Measurements from ENCODE around the gene CDYL2.

The CDYL2 gene

DNA sequence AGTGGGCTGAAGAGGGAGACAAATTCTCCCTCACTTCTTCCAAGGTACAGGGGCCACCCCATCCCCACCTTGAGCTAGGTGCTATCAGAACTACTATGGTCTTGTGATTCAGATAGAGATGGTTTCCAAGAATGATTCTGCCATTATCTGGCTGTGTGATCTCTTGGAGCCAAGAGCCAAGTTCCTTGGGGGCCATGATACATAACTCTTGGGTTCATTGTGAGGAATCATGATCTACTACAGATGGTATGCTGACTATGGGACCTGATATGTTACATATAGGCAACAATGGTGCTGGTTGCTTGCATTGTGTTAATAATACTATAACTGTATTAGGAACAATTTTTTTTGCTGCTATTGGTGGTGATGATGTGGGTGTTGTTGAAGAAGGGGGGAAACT, 217.9 kb downstream of the CDYL2 start:
- no peak for DNase-seq

GRCh38 chr16:80585764-80586163, 218.6 kb downstream of the CDYL2 start:
- DNase-seq, result no peak

GRCh38 chr16:80583466-80583865, 220.9 kb downstream of the CDYL2 start:
- no peak for DNase-seq

GRCh38 chr16:80580109-80580832, 224.1 kb downstream of the CDYL2 start:
- no peak for DNase-seq

GRCh38 chr16:80577485-80578280, 226.7 kb downstream of the CDYL2 start:
- DNase-seq, result no peak

GRCh38 chr16:80576343-80576912, 228.0 kb downstream of the CDYL2 start:
- DNase-seq, result no peak

- no peak for DNase-seq
Observed at GRCh38 chr16:80573700-80574120, 230.7 kb downstream of the CDYL2 start.

DNA sequence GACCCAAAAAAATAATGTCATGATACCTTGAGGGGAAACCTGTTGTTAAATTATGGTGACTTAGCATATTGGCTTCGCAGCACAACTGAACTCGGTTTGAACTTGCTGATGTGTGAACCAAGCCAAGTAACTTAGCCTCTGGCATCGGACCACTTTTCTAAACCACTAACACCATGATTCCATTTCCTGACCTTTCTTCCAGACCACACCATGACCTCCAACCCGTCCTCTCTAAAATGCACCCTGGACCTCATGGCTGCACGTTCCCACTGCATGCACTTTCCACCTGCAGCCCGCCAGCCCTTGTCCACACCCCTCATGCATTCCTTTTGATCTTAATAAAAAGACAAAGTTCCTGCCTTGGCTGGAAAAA, 234.3 kb downstream of the CDYL2 start:
- DNase-seq, result no peak

- DNase-seq, result no peak
Observed at GRCh38 chr16:80569440-80570105, 234.8 kb downstream of the CDYL2 start.

- no peak for DNase-seq
Observed at GRCh38 chr16:80564394-80564793, 240.0 kb downstream of the CDYL2 start.

DNA sequence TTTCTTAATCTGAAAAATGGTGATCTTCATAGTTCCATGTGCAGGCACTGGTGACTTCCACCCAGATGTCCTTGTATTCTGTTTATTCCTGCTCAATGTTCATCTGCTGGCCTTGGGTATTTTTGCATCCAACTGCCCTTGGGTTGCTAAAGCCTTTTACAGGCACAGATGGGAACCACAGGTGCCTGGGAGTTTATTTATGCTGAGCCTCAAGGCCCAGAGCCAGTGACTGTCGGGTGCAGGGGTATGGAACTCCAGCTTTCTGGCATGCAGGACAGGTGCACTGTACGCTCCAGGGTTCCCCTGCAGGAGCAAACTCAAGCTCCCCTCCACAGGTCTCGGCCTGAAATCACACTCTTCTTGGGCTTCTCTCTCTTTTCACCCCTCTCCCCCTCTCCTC, 241.3 kb downstream of the CDYL2 start:
- DNase-seq, result no peak

GRCh38 chr16:80559369-80559768, 245.0 kb downstream of the CDYL2 start:
- DNase-seq, result no peak

- DNase-seq, result no peak
Observed at GRCh38 chr16:80557037-80557436, 247.4 kb downstream of the CDYL2 start.

GRCh38 chr16:80556481-80556880, 247.9 kb downstream of the CDYL2 start:
- no peak for DNase-seq

GRCh38 chr16:80554033-80554432, 250.4 kb downstream of the CDYL2 start:
- DNase-seq, result peak; percentile 6

- DNase-seq, result no peak
Observed at GRCh38 chr16:80552277-80552676, 252.1 kb downstream of the CDYL2 start.

Measured in GF-D8 (cell line).